Mucosa of stomach (tissue), 1 donor: ENCODE data around the gene PDE5A.

Experiments used
- H3K27me3 ChIP-seq: one replicate; pipeline ENCODE4 v1.7.0; 2013; ENCODE audit warnings: mild to moderate bottlenecking, low read length; ENCODE audit not compliant: control insufficient read depth, insufficient read depth
- H3K36me3 ChIP-seq: one replicate; pipeline ENCODE4 v1.7.0; 2013; ENCODE audit warnings: low read length; ENCODE audit not compliant: control insufficient read depth, insufficient read depth
- H3K4me1 ChIP-seq: one replicate; pipeline ENCODE4 v1.7.0; 2013; ENCODE audit warnings: mild to moderate bottlenecking, low read length; ENCODE audit not compliant: control insufficient read depth, insufficient read depth
- H3K4me3 ChIP-seq: one replicate; pipeline ENCODE4 v1.7.0; 2013; ENCODE audit warnings: low read length
- H3K9ac ChIP-seq: one replicate; pipeline ENCODE4 v1.7.0; 2013; ENCODE audit warnings: mild to moderate bottlenecking, low read length, moderate library complexity
- H3K9me3 ChIP-seq: one replicate; pipeline ENCODE4 v1.7.0; 2013; ENCODE audit warnings: mild to moderate bottlenecking, low read length, moderate library complexity; ENCODE audit not compliant: control insufficient read depth
- donor health status: Pancreatic carcinoma.

Gene PDE5A

GRCh38 chr4:119504616-119505015, 124.0 kb downstream of the PDE5A start:
- no peaks in the 10 kb centered on the region for H3K27me3 ChIP-seq
- H3K4me3 ChIP-seq, result no peak overlapping the region
- H3K4me1 ChIP-seq, result no peaks in the 10 kb centered on the region
- no peaks in the 10 kb centered on the region for H3K9me3 ChIP-seq
- H3K9ac ChIP-seq, result no peak overlapping the region
- H3K36me3 ChIP-seq, result no peaks in the 10 kb centered on the region

- Histone ChIP-seq H3K4me1 (no peaks in the 10 kb centered on the region), H3K9me3 (no peaks in the 10 kb centered on the region), H3K4me3 (no peak overlapping the region), H3K9ac (no peak overlapping the region), H3K27me3 (no peaks in the 10 kb centered on the region), H3K36me3 (no peaks in the 10 kb centered on the region)
Measured at GRCh38 chr4:119501740-119502139, 126.9 kb downstream of the PDE5A start.

GRCh38 chr4:119498527-119498926, 130.1 kb downstream of the PDE5A start:
- H3K4me3 ChIP-seq, result no peak overlapping the region
- H3K27me3 ChIP-seq, result no peaks in the 10 kb centered on the region
- H3K9me3 ChIP-seq, result no peaks in the 10 kb centered on the region
- H3K9ac ChIP-seq, result no peak overlapping the region
- no peaks in the 10 kb centered on the region for H3K36me3 ChIP-seq
- H3K4me1 ChIP-seq, result no peaks in the 10 kb centered on the region

GRCh38 chr4:119493886-119494285, 134.7 kb downstream of the PDE5A start:
- no peaks in the 10 kb centered on the region for H3K36me3 ChIP-seq
- H3K9ac ChIP-seq, result no peak overlapping the region
- no peaks in the 10 kb centered on the region for H3K27me3 ChIP-seq
- no peak overlapping the region for H3K4me3 ChIP-seq
- H3K4me1 ChIP-seq, result no peaks in the 10 kb centered on the region
- no peaks in the 10 kb centered on the region for H3K9me3 ChIP-seq

GRCh38 chr4:119493419-119493818, 135.2 kb downstream of the PDE5A start:
- no peaks in the 10 kb centered on the region for H3K36me3 ChIP-seq
- H3K9ac ChIP-seq, result no peak overlapping the region

GRCh38 chr4:119490335-119490734, 138.3 kb downstream of the PDE5A start:
- Histone ChIP-seq H3K9me3 (no peaks in the 10 kb centered on the region), H3K4me1 (no peaks in the 10 kb centered on the region), H3K36me3 (no peaks in the 10 kb centered on the region), H3K4me3 (no peak overlapping the region), H3K27me3 (no peaks in the 10 kb centered on the region), H3K9ac (no peak overlapping the region)

More at GRCh38 chr4:119493419-119493818, 135.2 kb downstream of the PDE5A start:
- no peaks in the 10 kb centered on the region for H3K27me3 ChIP-seq
- H3K4me3 ChIP-seq, result no peak overlapping the region
- H3K4me1 ChIP-seq, result no peaks in the 10 kb centered on the region
- H3K9me3 ChIP-seq, result no peaks in the 10 kb centered on the region

GRCh38 chr4:119489305-119489704, 139.3 kb downstream of the PDE5A start:
- Histone ChIP-seq H3K4me1 (no peaks in the 10 kb centered on the region), H3K36me3 (no peaks in the 10 kb centered on the region), H3K27me3 (no peaks in the 10 kb centered on the region), H3K9me3 (no peaks in the 10 kb centered on the region), H3K9ac (no peak overlapping the region), H3K4me3 (no peak overlapping the region)

GRCh38 chr4:119480331-119480730, 148.3 kb downstream of the PDE5A start:
- Histone ChIP-seq H3K36me3 (peaks cover 7% of the 10 kb centered on the region), H3K27me3 (no peaks in the 10 kb centered on the region)

GRCh38 chr4:119479835-119480234, 148.8 kb downstream of the PDE5A start:
- Histone ChIP-seq H3K4me1 (no peaks in the 10 kb centered on the region), H3K27me3 (no peaks in the 10 kb centered on the region), H3K9me3 (no peaks in the 10 kb centered on the region), H3K4me3 (no peak overlapping the region), H3K9ac (no peak overlapping the region), H3K36me3 (peaks cover 7% of the 10 kb centered on the region)

More at GRCh38 chr4:119480331-119480730, 148.3 kb downstream of the PDE5A start:
- Histone ChIP-seq H3K4me3 (no peak overlapping the region), H3K9me3 (no peaks in the 10 kb centered on the region), H3K9ac (no peak overlapping the region), H3K4me1 (no peaks in the 10 kb centered on the region)

GRCh38 chr4:119479180-119479808, 149.3 kb downstream of the PDE5A start:
- H3K4me1 ChIP-seq, result no peaks in the 10 kb centered on the region
- no peaks in the 10 kb centered on the region for H3K27me3 ChIP-seq
- H3K9me3 ChIP-seq, result no peaks in the 10 kb centered on the region
- H3K9ac ChIP-seq, result no peak overlapping the region
- peaks cover 7% of the 10 kb centered on the region for H3K36me3 ChIP-seq
- H3K4me3 ChIP-seq, result no peak overlapping the region

GRCh38 chr4:119478446-119479179, 150.0 kb downstream of the PDE5A start:
- Histone ChIP-seq H3K9ac (no peak overlapping the region), H3K27me3 (no peaks in the 10 kb centered on the region), H3K4me3 (no peak overlapping the region), H3K4me1 (no peaks in the 10 kb centered on the region), H3K36me3 (peaks cover 7% of the 10 kb centered on the region), H3K9me3 (no peaks in the 10 kb centered on the region)

- Histone ChIP-seq H3K9ac (no peak overlapping the region), H3K4me1 (no peaks in the 10 kb centered on the region), H3K9me3 (no peaks in the 10 kb centered on the region), H3K4me3 (no peak overlapping the region), H3K27me3 (no peaks in the 10 kb centered on the region), H3K36me3 (peaks cover 7% of the 10 kb centered on the region)
Measured at GRCh38 chr4:119477412-119478053, 151.1 kb downstream of the PDE5A start.
